HEK293 (cell line): Measurements from ENCODE around the gene NUB1.

Experiments
- CTCF ChIA-PET: fragments of 350-600 bp; formaldehyde crosslinking; extraction: SDS; loops from one replicate; lab custom pipeline; 2021; ENCODE audit warnings: antibody characterized with exemption; lab: Yijun Ruan, JAX
- POLR2A ChIA-PET: fragments of 300-600 bp; formaldehyde crosslinking; extraction: SDS; loops from one replicate; lab custom pipeline; 2020; ENCODE audit warnings: antibody characterized with exemption, inconsistent platforms; lab: Yijun Ruan, JAX
- H3K27ac ChIP-seq: fragments of 200-500 bp; sonication (Bioruptor generic); 2 replicates; pipeline ENCODE4 v1.5.1; 2014; ENCODE audit warnings: low read depth, low read length, control low read depth, inconsistent platforms; ENCODE audit errors: extremely low read depth
- H3K36me3 ChIP-seq, 2 experiments: fragments of 200-500 bp in 1 of 2; sonication (Bioruptor generic) in 1 of 2; 1 replicate in 1 of 2; 2 replicates in 1 of 2; pipeline ENCODE4 v1.5.1; 2014 to 2017; ENCODE audit warnings: inconsistent platforms in 2 of 2, low read length in 2 of 2; ENCODE audit not compliant: control insufficient read depth in 2 of 2, insufficient read depth in 1 of 2
- H3K4me1 ChIP-seq: fragments of 200-500 bp; sonication (Bioruptor generic); 2 replicates; pipeline ENCODE4 v1.5.1; 2014; ENCODE audit warnings: mild to moderate bottlenecking, low read length, inconsistent platforms; ENCODE audit not compliant: control insufficient read depth, insufficient read depth
- H3K4me3 ChIP-seq: 2 replicates; pipeline ENCODE4 v1.5.1; 2011; ENCODE audit warnings: low read depth, mild to moderate bottlenecking, control low read depth, low read length, moderate library complexity
- H3K9me3 ChIP-seq: fragments of 200-500 bp; sonication (Bioruptor generic); 2 replicates; pipeline ENCODE4 v1.5.1; 2014; ENCODE audit warnings: low read depth, low read length, inconsistent platforms; ENCODE audit not compliant: control insufficient read depth, insufficient read depth
- KLF8 ChIP-seq: fragments of 450-650 bp; formaldehyde crosslinking; IDR thresholded peaks from 2 replicates; pipeline ENCODE4 v1.5.1; 2016; ENCODE audit warnings: missing biosample characterization, missing genetic modification characterization
- SALL2 ChIP-seq: fragments of 450-650 bp; formaldehyde crosslinking; IDR thresholded peaks from 2 replicates; pipeline ENCODE4 v1.5.0; 2017; ENCODE audit warnings: missing biosample characterization, mild to moderate bottlenecking, missing genetic modification characterization, borderline replicate concordance
- SP2 ChIP-seq: fragments of 450-650 bp; formaldehyde crosslinking; IDR thresholded peaks from 2 replicates; pipeline ENCODE4 v1.5.1; 2016; ENCODE audit warnings: missing biosample characterization, missing genetic modification characterization
- WT1 ChIP-seq: fragments of 450-650 bp; formaldehyde crosslinking; IDR thresholded peaks from 2 replicates; pipeline ENCODE4 v1.5.1; 2016; ENCODE audit warnings: missing biosample characterization, missing genetic modification characterization
- ZBTB7A ChIP-seq: fragments of 450-650 bp; formaldehyde crosslinking; IDR thresholded peaks from 2 replicates; pipeline ENCODE4 v1.5.1; 2016; ENCODE audit warnings: low read depth, missing biosample characterization, missing genetic modification characterization
- ZFP69B ChIP-seq: fragments of 450-650 bp; formaldehyde crosslinking; IDR thresholded peaks from 2 replicates; pipeline ENCODE4 v1.5.1; 2016; ENCODE audit warnings: missing biosample characterization, missing genetic modification characterization
- ZNF133 ChIP-seq: fragments of 450-650 bp; formaldehyde crosslinking; IDR thresholded peaks from 2 replicates; pipeline ENCODE4 v1.5.1; 2016; ENCODE audit warnings: missing biosample characterization, missing genetic modification characterization
- ZNF202 ChIP-seq: fragments of 450-650 bp; formaldehyde crosslinking; IDR thresholded peaks from 2 replicates; pipeline ENCODE4 v1.5.1; 2016; ENCODE audit warnings: missing biosample characterization, missing genetic modification characterization, borderline replicate concordance
- ZNF311 ChIP-seq: fragments of 450-650 bp; formaldehyde crosslinking; IDR thresholded peaks from 2 replicates; pipeline ENCODE4 v1.5.1; 2017; ENCODE audit warnings: missing biosample characterization, missing genetic modification characterization, borderline replicate concordance
- ZNF37A ChIP-seq: fragments of 450-650 bp; IDR thresholded peaks from 2 replicates; pipeline ENCODE4 v1.5.1; 2018; ENCODE audit warnings: missing biosample characterization, missing genetic modification characterization
- ZNF423 ChIP-seq: fragments of 450-650 bp; formaldehyde crosslinking; IDR thresholded peaks from 2 replicates; pipeline ENCODE4 v1.5.1; 2016; ENCODE audit warnings: missing biosample characterization, missing genetic modification characterization
- ZNF433 ChIP-seq: fragments of 450-650 bp; formaldehyde crosslinking; IDR thresholded peaks from 2 replicates; pipeline ENCODE4 v1.5.1; 2016; ENCODE audit warnings: missing biosample characterization, missing genetic modification characterization, low read depth
- ZNF548 ChIP-seq: fragments of 450-650 bp; formaldehyde crosslinking; IDR thresholded peaks from 2 replicates; pipeline ENCODE4 v1.5.1; 2016; ENCODE audit warnings: missing biosample characterization, missing genetic modification characterization
- ZNF558 ChIP-seq: fragments of 450-650 bp; formaldehyde crosslinking; IDR thresholded peaks from 2 replicates; pipeline ENCODE4 v1.5.1; 2016; ENCODE audit warnings: missing biosample characterization, missing genetic modification characterization
- ZNF621 ChIP-seq: fragments of 450-650 bp; formaldehyde crosslinking; IDR thresholded peaks from 2 replicates; pipeline ENCODE4 v1.5.1; 2017; ENCODE audit warnings: missing biosample characterization, missing genetic modification characterization
- ZNF626 ChIP-seq: fragments of 450-650 bp; sonication (Bioruptor Pico); formaldehyde crosslinking; IDR thresholded peaks from 2 replicates; pipeline ENCODE4 v1.5.1; 2018; ENCODE audit warnings: missing biosample characterization, missing genetic modification characterization, inconsistent platforms
- ZNF670 ChIP-seq: fragments of 450-650 bp; formaldehyde crosslinking; IDR thresholded peaks from 2 replicates; pipeline ENCODE4 v1.5.1; 2016; ENCODE audit warnings: missing biosample characterization, missing genetic modification characterization, low read depth
- ZNF677 ChIP-seq: fragments of 450-650 bp; IDR thresholded peaks from 2 replicates; pipeline ENCODE4 v1.5.0; 2018; ENCODE audit warnings: missing biosample characterization, mild to moderate bottlenecking, missing genetic modification characterization, moderate library complexity
- ZNF843 ChIP-seq: fragments of 450-650 bp; formaldehyde crosslinking; IDR thresholded peaks from 2 replicates; pipeline ENCODE4 v1.5.1; 2016; ENCODE audit warnings: missing biosample characterization, missing genetic modification characterization
- TF ChIP-seq, protein P1 (sequence below): sonication (generic); formaldehyde crosslinking; IDR thresholded peaks from 2 replicates; pipeline ENCODE4 v1.8.1; 2022; ENCODE audit warnings: mild to moderate bottlenecking, moderate library complexity, missing genetic modification reagents
- TF ChIP-seq, protein P2 (sequence below): fragments of 450-650 bp; formaldehyde crosslinking; IDR thresholded peaks from 2 replicates; pipeline ENCODE4 v1.5.1; 2016; ENCODE audit warnings: missing biosample characterization, missing genetic modification characterization
- TF ChIP-seq, protein P3 (sequence below): fragments of 450-650 bp; formaldehyde crosslinking; IDR thresholded peaks from 2 replicates; pipeline ENCODE4 v1.5.1; 2017; ENCODE audit warnings: missing biosample characterization, missing genetic modification characterization

NUB1 gene

DNA sequence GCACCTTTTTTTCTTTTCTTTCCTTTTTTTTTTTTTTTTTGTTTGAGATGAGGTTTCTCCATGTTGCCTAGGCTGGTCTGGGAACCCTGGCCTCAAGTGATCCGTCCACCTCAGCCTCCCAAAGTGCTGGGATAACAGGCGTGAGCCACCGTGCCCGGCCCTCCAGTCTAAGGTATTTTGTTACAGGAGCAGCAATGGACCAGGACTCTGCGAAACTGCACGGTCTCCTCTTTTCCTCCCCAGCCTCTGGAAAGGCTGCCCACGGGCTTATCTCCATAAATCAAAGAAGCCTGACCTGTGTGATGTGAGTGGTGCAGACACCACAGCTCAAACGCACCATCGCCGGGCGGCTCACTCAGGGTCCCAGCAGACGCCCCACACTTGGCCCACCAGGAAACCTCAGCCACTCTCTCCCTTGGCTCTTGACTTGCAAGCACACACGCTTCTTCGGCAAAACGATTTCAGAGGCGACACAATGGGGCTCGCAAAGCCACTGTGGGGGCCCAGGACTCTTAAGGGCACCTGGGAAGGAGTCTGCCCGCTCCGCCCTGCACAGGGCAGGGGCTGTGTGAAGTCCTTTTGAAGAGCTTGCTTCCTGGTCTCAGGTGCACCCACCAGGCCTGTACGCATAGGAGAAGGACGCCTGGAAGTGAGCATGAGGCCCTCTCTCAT, 47.6 kb downstream of the NUB1 start:
- no peak overlapping the region for H3K27ac ChIP-seq
- no peaks in the 10 kb centered on the region for H3K9me3 ChIP-seq
- ChIA-PET CTCF (no interaction called here), POLR2A (no interaction called here)
- no peaks in the 10 kb centered on the region for H3K36me3 ChIP-seq
- no peak overlapping the region for H3K4me3 ChIP-seq
- H3K4me1 ChIP-seq: no peaks in the 10 kb centered on the region
- TF ChIP-seq ZNF626 (tag by site-specific recombination) (no peak), ZNF133 (tag by site-specific recombination) (no peak), ZNF548 (no peak)

DNA sequence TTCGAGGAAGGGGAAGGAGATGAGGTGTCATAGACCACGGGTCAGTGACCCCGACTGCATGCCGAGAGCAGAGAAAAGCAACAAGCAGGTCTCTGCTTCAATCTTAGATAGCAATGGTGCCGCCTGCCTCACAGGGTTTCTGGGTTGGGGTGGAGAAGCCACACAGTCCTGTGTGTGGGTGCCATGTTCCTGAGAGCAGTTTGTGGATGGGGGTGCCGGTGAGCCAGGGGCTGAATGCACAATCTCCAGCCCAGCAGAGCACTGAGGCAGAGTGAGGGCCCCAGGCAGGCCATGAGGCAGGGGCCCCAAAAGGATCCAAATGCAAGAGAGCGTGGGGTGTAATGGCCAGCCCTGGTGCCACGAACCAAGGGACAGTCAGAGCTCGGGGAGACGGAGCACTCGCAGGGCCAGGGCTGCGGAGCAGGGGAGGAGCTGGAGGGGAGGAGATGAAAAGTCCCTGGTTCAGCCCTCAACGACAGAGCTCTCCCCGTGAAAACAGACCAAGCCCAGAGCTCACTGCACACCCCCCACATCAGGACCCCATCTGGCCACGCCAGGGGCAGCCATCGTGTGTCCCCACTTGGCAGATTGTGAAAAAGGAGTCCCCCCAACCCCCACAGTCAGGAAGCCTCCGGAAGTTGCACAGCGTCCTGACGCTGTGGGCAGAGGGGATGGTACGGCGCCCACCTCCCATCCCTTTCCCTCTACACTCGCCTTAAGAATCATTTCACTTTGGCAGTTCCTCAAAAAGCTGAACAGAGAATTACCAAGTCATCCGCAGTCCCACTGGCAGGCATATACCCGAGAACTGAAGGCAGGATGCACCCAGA, 48.4 kb downstream of the NUB1 start:
- Histone ChIP-seq H3K36me3 (no peaks in the 10 kb centered on the region), H3K4me3 (no peak overlapping the region), H3K4me1 (no peaks in the 10 kb centered on the region), H3K27ac (no peak overlapping the region), H3K9me3 (no peaks in the 10 kb centered on the region)
- ChIA-PET POLR2A (no interaction called here), CTCF (no interaction called here)
- TF ChIP-seq ZNF37A (no peak), ZNF311 (no peak), ZFP69B (no peak), KLF8 (tag by site-specific recombination) (no peak), ZNF423 (tag by site-specific recombination) (no peak), ZNF621 (tag by site-specific recombination) (no peak), ZBTB7A (tag by site-specific recombination) (no peak), ZNF677 (tag by site-specific recombination) (no peak), ZNF670 (tag by site-specific recombination) (no peak), SALL2 (tag by site-specific recombination) (no peak), ZNF843 (tag by site-specific recombination) (no peak), WT1 (tag by site-specific recombination) (no peak), ZNF433 (tag by site-specific recombination) (no peak), ZNF558 (tag by site-specific recombination) (no peak), ZNF202 (tag by site-specific recombination) (no peak), SP2 (no peak)
- TF ChIP-seq, protein P1, sequence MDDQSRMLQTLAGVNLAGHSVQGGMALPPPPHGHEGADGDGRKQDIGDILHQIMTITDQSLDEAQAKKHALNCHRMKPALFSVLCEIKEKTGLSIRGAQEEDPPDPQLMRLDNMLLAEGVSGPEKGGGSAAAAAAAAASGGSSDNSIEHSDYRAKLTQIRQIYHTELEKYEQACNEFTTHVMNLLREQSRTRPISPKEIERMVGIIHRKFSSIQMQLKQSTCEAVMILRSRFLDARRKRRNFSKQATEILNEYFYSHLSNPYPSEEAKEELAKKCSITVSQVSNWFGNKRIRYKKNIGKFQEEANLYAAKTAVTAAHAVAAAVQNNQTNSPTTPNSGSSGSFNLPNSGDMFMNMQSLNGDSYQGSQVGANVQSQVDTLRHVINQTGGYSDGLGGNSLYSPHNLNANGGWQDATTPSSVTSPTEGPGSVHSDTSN (CRISPR knock-in tag): no peak
- TF ChIP-seq, protein P2, sequence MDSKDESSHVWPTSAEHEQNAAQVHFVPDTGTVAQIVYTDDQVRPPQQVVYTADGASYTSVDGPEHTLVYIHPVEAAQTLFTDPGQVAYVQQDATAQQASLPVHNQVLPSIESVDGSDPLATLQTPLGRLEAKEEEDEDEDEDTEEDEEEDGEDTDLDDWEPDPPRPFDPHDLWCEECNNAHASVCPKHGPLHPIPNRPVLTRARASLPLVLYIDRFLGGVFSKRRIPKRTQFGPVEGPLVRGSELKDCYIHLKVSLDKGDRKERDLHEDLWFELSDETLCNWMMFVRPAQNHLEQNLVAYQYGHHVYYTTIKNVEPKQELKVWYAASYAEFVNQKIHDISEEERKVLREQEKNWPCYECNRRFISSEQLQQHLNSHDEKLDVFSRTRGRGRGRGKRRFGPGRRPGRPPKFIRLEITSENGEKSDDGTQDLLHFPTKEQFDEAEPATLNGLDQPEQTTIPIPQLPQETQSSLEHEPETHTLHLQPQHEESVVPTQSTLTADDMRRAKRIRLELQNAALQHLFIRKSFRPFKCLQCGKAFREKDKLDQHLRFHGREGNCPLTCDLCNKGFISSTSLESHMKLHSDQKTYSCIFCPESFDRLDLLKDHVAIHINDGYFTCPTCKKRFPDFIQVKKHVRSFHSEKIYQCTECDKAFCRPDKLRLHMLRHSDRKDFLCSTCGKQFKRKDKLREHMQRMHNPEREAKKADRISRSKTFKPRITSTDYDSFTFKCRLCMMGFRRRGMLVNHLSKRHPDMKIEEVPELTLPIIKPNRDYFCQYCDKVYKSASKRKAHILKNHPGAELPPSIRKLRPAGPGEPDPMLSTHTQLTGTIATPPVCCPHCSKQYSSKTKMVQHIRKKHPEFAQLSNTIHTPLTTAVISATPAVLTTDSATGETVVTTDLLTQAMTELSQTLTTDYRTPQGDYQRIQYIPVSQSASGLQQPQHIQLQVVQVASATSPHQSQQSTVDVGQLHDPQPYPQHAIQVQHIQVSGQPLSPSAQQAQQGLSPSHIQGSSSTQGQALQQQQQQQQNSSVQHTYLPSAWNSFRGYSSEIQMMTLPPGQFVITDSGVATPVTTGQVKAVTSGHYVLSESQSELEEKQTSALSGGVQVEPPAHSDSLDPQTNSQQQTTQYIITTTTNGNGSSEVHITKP: no peak
- TF ChIP-seq, protein P3, sequence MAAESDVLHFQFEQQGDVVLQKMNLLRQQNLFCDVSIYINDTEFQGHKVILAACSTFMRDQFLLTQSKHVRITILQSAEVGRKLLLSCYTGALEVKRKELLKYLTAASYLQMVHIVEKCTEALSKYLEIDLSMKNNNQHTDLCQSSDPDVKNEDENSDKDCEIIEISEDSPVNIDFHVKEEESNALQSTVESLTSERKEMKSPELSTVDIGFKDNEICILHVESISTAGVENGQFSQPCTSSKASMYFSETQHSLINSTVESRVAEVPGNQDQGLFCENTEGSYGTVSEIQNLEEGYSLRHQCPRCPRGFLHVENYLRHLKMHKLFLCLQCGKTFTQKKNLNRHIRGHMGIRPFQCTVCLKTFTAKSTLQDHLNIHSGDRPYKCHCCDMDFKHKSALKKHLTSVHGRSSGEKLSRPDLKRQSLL (tag by site-specific recombination): no peak
